ENCODE data around the gene ZNF845.
"Not testable (repeated sequence)": the region's sequence is repeated elsewhere in the genome, so short reads cannot be mapped to it uniquely, and the experiment has no call there.

- TF ChIP-seq, protein P1, sequence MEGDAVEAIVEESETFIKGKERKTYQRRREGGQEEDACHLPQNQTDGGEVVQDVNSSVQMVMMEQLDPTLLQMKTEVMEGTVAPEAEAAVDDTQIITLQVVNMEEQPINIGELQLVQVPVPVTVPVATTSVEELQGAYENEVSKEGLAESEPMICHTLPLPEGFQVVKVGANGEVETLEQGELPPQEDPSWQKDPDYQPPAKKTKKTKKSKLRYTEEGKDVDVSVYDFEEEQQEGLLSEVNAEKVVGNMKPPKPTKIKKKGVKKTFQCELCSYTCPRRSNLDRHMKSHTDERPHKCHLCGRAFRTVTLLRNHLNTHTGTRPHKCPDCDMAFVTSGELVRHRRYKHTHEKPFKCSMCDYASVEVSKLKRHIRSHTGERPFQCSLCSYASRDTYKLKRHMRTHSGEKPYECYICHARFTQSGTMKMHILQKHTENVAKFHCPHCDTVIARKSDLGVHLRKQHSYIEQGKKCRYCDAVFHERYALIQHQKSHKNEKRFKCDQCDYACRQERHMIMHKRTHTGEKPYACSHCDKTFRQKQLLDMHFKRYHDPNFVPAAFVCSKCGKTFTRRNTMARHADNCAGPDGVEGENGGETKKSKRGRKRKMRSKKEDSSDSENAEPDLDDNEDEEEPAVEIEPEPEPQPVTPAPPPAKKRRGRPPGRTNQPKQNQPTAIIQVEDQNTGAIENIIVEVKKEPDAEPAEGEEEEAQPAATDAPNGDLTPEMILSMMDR (IDR thresholded peaks at IDR 0.05) = not testable (repeated sequence)
- not testable (repeated sequence) for TF ChIP-seq POLR2A (IDR thresholded peaks at IDR 0.05)
These were observed 64.4 kb downstream of the ZNF845 start for GRCh38 chr19:53397918-53398317.

Measured in body of pancreas (tissue), 4 donors.